Activated gamma-delta T cell treated with Interleukin-2 at 50 U/mL for 16 hours (primary cell): ENCODE results near the gene DUS1L.
"Not testable (repeated sequence)": the region's sequence is repeated elsewhere in the genome, so short reads cannot be mapped to it uniquely, and the experiment has no call there.

Source experiments
- DNase-seq: peaks from one replicate; pipeline ENCODE4 v3.0.0-alpha.2; 2020

Gene DUS1L

GRCh38 chr17:82038796-82039409 lies 26.7 kb downstream of the DUS1L start:
- DNase-seq: not testable (repeated sequence)

DNA sequence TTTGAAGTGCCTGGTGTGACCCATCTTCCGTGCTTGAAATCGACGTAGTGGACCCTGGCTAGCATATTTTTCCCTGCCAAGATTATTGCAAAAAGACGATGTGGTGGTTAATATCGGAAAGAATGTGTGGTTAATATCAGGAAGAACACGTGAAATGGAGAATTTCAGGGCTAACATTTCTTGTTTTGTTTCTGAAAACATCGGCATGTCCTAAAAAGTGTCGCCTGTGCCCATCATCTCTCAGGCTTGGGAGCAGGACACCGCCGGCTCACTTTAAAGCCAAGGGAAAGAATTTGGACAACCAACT lies 27.8 kb downstream of the DUS1L start:
- no peak for DNase-seq

DNA sequence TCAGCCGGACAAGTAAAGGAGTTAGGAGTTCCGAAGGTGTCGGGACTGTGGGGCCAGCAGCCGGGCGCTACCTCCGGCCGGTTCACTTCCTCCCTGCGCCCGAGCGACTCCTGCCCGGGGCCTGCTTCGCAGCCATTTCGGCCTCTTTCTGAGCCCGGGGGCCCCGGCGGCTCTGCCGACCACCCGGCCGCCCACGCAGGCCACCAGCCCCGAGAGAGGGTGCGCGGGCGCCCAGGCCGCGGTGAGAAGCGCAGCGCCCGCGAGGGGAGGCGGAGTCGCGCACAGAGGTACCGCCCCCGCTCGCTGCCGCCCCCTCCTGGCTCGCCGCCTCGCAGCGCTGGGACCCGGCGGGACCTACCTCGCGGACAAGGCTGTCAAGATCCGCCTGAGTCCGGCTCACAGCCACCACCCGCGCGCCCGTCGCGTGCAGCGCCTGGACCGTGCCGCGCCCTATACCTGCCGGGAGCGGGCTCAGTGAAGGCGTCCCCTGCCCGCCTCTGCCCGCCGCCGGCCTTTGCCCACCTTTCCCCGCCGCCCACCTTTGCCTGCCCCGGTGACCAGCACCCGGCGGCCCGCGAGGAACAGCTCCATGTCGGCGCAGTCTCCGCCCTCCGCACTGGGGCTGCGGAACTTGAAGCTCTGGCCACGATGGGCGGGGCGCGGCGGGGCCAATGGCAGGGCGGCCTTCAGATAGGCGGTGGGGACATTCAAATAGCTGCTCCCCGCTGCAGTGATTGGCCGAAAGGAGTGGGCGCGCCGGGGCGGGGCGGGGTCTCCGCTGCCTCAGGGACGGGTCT lies 28.3 kb downstream of the DUS1L start, which contains the start of gene DCXR:
DCXR (minus strand) TSS at position 606 of the 797 bp plus-strand sequence; CDS start at position 591, 15 bp downstream.
- peak; percentile 95 for DNase-seq

- DNase-seq: no peak
Measured at GRCh38 chr17:82036634-82037091, 28.9 kb downstream of the DUS1L start.

DNA sequence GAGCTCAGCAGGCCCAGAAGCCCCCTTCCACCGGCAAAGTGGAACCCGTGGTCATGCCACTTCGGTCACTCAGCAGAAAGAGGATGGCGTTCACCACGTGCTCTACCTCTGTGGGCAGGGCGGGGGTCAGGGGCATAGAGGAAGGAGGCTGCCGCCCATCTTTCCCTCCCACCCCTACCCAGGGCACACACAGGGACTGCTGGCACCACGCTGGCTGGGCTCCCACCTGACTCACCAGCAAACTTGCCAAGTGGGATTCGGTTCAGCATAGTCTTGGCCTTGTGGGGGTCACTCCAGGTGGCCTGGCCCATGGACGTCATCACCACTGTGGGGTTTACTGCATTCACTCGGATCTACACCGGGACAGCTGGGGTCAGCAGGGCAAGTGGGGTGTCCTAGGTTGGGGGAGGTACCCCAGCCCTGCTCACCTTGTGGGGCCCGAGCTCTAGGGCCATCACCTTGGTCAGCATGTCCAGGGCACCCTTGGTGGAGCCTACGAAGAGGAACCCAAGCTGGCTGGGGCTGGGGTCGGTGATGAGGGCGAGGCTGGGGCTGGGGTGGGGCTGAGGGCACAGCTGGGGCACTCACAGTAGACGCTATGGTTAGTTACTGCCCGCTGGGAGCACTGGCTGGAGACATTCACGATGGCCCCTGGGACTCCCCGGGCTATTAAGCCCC lies 29.5 kb downstream of the DUS1L start:
- no peak for DNase-seq

- DNase-seq: no peak
Measured at GRCh38 chr17:82035488-82035887, 30.1 kb downstream of the DUS1L start.

GRCh38 chr17:82034371-82035011 lies 31.1 kb downstream of the DUS1L start:
- DNase-seq: no peak

DNA sequence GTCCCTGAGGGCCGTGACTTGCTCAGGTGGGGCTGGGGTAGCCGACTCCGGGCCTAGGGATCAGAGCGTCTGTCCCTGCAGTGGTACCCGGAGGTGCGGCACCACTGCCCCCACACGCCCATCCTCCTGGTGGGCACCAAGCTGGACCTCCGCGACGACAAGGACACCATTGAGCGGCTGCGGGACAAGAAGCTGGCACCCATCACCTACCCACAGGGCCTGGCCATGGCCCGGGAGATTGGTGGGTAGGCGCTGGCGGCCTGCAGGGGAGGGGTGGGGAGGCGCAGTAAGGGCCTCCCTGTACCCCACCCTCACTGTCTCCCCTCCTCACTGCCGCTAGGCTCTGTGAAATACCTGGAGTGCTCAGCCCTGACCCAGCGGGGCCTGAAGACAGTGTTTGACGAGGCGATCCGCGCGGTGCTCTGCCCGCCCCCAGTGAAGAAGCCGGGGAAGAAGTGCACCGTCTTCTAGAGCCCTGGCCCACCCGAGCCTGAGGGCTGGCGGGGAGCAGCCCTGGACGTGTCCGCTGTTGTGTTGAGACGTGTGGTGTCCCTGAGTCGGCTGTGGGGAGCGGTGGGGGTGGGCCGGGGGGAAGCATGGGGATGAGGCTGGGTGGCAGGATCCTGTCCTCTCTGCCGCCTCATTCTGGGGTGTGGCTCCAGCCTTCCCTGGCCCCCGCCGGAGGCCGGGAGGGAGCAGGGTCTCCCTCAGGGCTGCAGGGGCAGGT lies 32.1 kb downstream of the DUS1L start:
- DNase-seq: no peak

DNA sequence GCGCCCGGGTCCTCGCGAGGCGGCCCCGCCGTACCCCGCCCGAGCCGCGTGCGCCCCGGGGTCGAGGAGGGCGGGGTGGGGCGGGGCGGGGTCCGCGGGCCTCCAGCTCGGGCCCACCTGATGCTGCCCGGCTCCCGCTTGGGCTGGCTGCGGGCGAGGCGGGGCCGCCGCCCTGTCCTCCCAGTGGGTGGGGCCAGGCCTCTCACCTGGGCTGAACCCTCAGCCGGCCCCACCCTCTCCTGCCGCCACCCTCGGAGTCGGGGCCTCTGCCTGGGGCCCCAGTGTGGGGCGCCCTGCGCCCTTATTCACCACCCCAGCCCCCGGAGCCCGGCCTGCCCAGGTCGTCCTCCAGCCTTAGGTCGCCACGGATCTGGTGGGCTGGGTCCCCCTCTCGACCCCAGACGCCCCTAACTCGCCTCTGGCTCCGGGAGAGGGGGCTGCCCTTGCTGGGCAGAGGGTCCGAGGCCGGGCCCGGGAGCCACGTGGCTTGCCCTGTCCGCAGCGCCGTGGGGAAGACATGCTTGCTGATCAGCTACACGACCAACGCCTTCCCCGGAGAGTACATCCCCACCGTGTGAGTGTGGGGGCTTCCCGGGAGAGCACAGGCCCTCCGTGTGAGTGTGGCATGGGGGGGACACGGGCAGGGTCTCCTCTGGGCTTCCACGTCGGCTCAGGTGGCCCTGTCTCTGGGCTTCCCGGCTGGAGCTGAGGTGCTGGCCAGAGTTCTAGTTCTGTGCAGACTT lies 33.5 kb downstream of the DUS1L start:
- DNase-seq: no peak

- no peak for DNase-seq
Measured at GRCh38 chr17:82031303-82031884, 34.2 kb downstream of the DUS1L start, which contains the start of gene RAC3. TSS of gene RAC3 (plus strand) at chr17:82031678. CDS start at chr17:82031762, 84 bp downstream.

GRCh38 chr17:82030470-82031302 lies 34.9 kb downstream of the DUS1L start:
- DNase-seq: peak; percentile 77

GRCh38 chr17:82029990-82030469 lies 35.6 kb downstream of the DUS1L start:
- no peak for DNase-seq

DNA sequence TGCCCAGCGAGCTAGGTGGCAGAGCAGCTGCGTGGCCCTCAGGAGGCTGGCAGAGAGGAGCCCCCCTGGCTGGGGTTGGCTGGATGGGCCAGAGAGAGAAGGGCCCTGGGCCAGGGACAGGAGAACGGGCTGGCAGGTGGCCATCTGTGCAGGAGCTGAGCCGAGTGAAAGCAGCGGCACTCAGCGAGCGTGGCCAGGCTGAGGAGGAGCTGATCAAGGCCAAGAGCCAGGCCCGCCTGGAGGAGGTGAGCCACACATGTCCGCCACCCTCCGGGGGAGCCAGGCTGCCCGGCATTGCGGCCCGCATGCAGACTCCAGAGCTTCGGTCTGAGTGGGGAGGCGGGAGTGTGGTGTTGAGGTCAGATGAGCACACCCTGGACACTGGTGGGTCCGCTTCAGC lies 36.2 kb downstream of the DUS1L start:
- no peak for DNase-seq

GRCh38 chr17:82028966-82029365 lies 36.6 kb downstream of the DUS1L start:
- DNase-seq: no peak

DNA sequence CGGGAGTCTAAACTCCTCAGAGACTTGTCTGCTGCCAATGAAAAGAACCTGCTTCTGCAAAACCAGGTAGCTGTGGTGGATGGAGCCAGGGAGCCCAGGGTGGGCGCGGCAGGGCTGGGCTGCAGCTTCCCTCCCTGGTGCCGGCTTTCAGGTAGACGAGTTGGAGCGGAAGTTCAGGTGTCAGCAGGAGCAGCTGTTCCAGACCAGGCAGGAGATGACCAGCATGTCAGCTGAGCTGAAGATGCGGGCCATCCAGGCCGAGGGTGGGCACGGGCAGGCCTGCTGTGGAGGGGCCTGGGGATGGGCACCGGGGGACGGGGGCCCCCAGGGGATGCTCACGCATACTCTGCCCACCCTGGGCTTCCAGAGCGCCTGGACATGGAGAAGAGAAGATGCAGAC lies 37.4 kb downstream of the DUS1L start:
- no peak for DNase-seq

DNA sequence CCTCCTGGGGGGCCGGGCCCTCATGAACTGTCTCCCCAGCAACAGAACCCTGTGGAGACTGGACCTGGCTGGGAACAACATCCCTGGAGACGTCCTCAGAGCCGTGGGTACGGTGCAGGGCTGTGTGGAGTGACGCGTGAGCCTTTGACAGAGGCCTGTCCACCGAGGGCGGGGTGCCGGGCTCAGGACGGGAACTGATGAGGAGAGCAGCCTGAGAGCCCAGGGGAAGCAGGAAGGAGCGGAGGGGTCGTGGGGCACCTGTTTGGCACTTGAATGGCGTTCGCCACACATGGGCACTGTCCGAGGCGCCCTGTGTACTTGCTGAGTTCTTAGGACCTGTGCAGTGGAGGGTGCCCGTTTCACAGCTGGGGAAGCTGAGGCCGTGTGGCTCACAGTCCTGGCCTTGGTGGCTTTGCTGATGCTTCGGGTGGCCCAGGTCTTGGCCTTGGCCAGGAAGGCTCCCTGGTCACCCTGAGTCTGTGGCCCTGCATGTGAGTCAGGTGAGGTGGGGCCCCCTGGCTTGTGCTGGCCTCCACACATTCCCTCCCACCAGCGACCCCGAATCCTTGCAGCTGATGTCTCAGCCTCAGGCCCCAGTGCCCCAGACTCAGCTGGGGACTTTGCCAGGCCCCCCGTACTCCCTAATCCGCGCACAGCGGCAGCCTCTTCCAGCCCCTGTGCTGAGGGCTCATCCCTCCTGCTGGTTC lies 40.0 kb downstream of the DUS1L start:
- no peak for DNase-seq

- DNase-seq: no peak
Measured at GRCh38 chr17:82024859-82025258, 40.7 kb downstream of the DUS1L start.

DNA sequence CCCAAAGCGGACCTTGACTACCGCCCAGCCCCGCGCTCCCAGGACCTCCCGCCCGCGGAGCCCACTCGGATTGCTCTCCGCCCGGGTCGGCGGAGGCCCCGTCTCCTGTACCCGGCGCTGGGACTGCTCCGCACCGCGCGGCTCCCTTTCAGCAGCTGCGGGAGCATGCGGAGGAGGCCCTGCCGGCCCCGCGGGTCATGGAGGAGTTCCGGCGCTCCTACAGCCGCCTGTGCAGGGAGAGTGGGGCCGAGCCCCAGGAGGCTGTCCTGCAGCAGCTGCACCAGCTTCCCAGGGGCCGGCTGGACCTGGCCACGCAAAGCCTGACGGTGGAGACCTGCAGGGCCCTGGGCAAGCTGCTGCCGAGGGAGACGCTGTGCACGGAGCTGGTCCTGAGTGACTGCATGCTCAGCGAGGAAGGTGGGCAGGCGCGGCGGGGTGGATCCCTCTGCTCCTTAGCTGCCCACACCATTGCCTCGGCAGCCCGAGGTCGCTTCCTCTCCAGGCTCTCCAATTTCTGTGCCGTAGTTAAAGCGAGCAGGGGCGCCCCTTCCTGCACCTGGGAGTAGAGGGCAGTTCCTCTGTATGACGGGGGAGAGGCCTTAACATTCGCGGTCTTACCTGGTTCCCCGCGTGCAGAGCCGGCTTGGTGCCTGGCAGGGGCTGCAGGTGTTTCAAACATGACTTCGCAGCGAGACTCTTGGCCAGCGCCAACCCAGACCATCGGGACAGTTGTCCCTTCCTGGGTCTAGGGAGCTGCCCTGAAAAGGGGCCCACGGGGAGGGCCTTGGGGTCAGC lies 42.0 kb downstream of the DUS1L start:
- no peak for DNase-seq

DNA sequence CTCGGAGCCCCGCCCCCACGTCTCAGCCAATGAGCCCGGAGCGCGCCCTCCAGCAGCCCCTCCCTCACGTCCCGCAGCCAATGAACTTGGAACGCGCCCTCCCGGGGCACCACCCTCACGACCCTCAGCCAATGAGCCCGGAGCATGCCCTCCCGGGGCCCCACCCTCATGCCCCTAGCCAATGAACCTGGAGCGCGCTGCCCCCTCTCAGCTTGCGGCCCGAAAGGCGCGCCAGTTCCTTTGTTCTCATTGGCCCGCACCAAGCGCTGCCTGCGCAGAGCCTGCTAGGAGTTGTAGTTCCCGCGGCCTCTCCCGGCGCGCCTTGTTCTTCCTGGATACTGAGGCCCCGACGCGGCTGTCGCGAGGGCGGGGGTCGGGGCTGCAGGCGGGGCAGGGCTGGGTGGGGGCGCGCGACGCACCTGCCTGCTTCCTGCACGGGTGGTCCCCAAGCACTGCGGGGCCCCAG lies 42.6 kb downstream of the DUS1L start, which contains the start of gene LRRC45:
LRRC45 (plus strand) TSS at position 325 of the 466 bp plus-strand sequence. CDS start 339 bp downstream, outside the sequence.
- DNase-seq: peak; percentile 100
